ENCODE measurements around the gene LIX1L.

Gene LIX1L

GRCh38 chr1:145995148-145995881, 37.5 kb upstream of the LIX1L start:
- Histone ChIP-seq H3K27ac (no peak overlapping the region), H3K4me3 (peak overlapping the region; percentile 86), H3K9ac (ENCODE audit: insufficient read length) (peak overlapping the region; percentile 58), H3K36me3 (ENCODE audit: insufficient read depth, low read length) (peaks cover 3% of the 10 kb centered on the region; the same call in 1 of the 2 replicates), H3K9me3 (ENCODE audit: low read depth, low read length) (no peaks in the 10 kb centered on the region)
- DNase-seq (ENCODE audit: low read depth, low spot score) = no peak
- TF ChIP-seq POLR2AphosphoS5 (IDR thresholded peaks at IDR 0.05; ENCODE audit: borderline replicate concordance, low read depth, low read length) (no peak), FOXP2 (optimal IDR thresholded peaks at IDR 0.05; ENCODE audit: control extremely low read depth, extremely low read length, insufficient read depth) (no peak), EZH2 (IDR thresholded peaks at IDR 0.05) (no peak)

GRCh38 chr1:145994391-145995120, 36.7 kb upstream of the LIX1L start:
- Histone ChIP-seq H3K36me3 (ENCODE audit: insufficient read depth, low read length) (peaks cover 3% of the 10 kb centered on the region; the same call in 1 of the 2 replicates), H3K4me3 (peak overlapping the region; percentile 86; the same call in 1 of the 2 replicates), H3K9me3 (ENCODE audit: low read depth, low read length) (no peaks in the 10 kb centered on the region), H3K9ac (ENCODE audit: insufficient read length) (no peak overlapping the region), H3K27ac (no peak overlapping the region)
- no peak for DNase-seq (ENCODE audit: low read depth, low spot score)
- TF ChIP-seq POLR2AphosphoS5 (IDR thresholded peaks at IDR 0.05; ENCODE audit: borderline replicate concordance, low read depth, low read length) = no peak
- TF ChIP-seq EZH2 (IDR thresholded peaks at IDR 0.05) = no peak
- TF ChIP-seq FOXP2 (optimal IDR thresholded peaks at IDR 0.05; ENCODE audit: control extremely low read depth, extremely low read length, insufficient read depth) = no peak

GRCh38 chr1:145993618-145994390, 36.0 kb upstream of the LIX1L start:
- no peak overlapping the region for H3K4me3 ChIP-seq
- no peaks in the 10 kb centered on the region for H3K9me3 ChIP-seq (ENCODE audit: low read depth, low read length)
- no peak for DNase-seq (ENCODE audit: low read depth, low spot score)
- no peak overlapping the region for H3K27ac ChIP-seq
- peaks cover 3% of the 10 kb centered on the region; the same call in 1 of the 2 replicates for H3K36me3 ChIP-seq (ENCODE audit: insufficient read depth, low read length)
- H3K9ac ChIP-seq (ENCODE audit: insufficient read length) = no peak overlapping the region
- TF ChIP-seq POLR2AphosphoS5 (IDR thresholded peaks at IDR 0.05; ENCODE audit: borderline replicate concordance, low read depth, low read length) = no peak
- no peak for TF ChIP-seq FOXP2 (optimal IDR thresholded peaks at IDR 0.05; ENCODE audit: control extremely low read depth, extremely low read length, insufficient read depth)
- no peak for TF ChIP-seq EZH2 (IDR thresholded peaks at IDR 0.05)

GRCh38 chr1:145992958-145993617, 35.3 kb upstream of the LIX1L start:
- no peak for DNase-seq (ENCODE audit: low read depth, low spot score)
- TF ChIP-seq EZH2 (IDR thresholded peaks at IDR 0.05) (no peak), POLR2AphosphoS5 (IDR thresholded peaks at IDR 0.05; ENCODE audit: borderline replicate concordance, low read depth, low read length) (no peak), FOXP2 (optimal IDR thresholded peaks at IDR 0.05; ENCODE audit: control extremely low read depth, extremely low read length, insufficient read depth) (no peak)
- Histone ChIP-seq H3K4me3 (no peak overlapping the region), H3K27ac (no peak overlapping the region), H3K36me3 (ENCODE audit: insufficient read depth, low read length) (peaks cover 3% of the 10 kb centered on the region; the same call in 1 of the 2 replicates), H3K9me3 (ENCODE audit: low read depth, low read length) (no peaks in the 10 kb centered on the region), H3K9ac (ENCODE audit: insufficient read length) (no peak overlapping the region)

GRCh38 chr1:145992502-145992936, 34.7 kb upstream of the LIX1L start:
- H3K36me3 ChIP-seq (ENCODE audit: insufficient read depth, low read length) = peaks cover 3% of the 10 kb centered on the region; the same call in 1 of the 2 replicates
- no peak overlapping the region for H3K4me3 ChIP-seq
- no peak overlapping the region for H3K9ac ChIP-seq (ENCODE audit: insufficient read length)
- H3K27ac ChIP-seq = no peak overlapping the region
- TF ChIP-seq POLR2AphosphoS5 (IDR thresholded peaks at IDR 0.05; ENCODE audit: borderline replicate concordance, low read depth, low read length) = no peak
- TF ChIP-seq EZH2 (IDR thresholded peaks at IDR 0.05) = no peak
- no peak for TF ChIP-seq FOXP2 (optimal IDR thresholded peaks at IDR 0.05; ENCODE audit: control extremely low read depth, extremely low read length, insufficient read depth)
- no peaks in the 10 kb centered on the region for H3K9me3 ChIP-seq (ENCODE audit: low read depth, low read length)
- DNase-seq (ENCODE audit: low read depth, low spot score) = no peak

- Histone ChIP-seq H3K27ac (no peak overlapping the region), H3K9ac (ENCODE audit: insufficient read length) (no peak overlapping the region)
- TF ChIP-seq POLR2AphosphoS5 (IDR thresholded peaks at IDR 0.05; ENCODE audit: borderline replicate concordance, low read depth, low read length) = no peak; the same call in 1 of the 2 replicates
- no peak for TF ChIP-seq FOXP2 (optimal IDR thresholded peaks at IDR 0.05; ENCODE audit: control extremely low read depth, extremely low read length, insufficient read depth)
- TF ChIP-seq EZH2 (IDR thresholded peaks at IDR 0.05) = no peak
Observed at GRCh38 chr1:145991735-145992412, 34.1 kb upstream of the LIX1L start.

GRCh38 chr1:145990249-145990855, 32.5 kb upstream of the LIX1L start:
- DNase-seq (ENCODE audit: low read depth, low spot score) = no peak
- H3K4me3 ChIP-seq = no peak overlapping the region
- no peak for TF ChIP-seq POLR2AphosphoS5 (IDR thresholded peaks at IDR 0.05; ENCODE audit: borderline replicate concordance, low read depth, low read length)
- TF ChIP-seq EZH2 (IDR thresholded peaks at IDR 0.05) = no peak
- no peak for TF ChIP-seq FOXP2 (optimal IDR thresholded peaks at IDR 0.05; ENCODE audit: control extremely low read depth, extremely low read length, insufficient read depth)
- no peaks in the 10 kb centered on the region for H3K9me3 ChIP-seq (ENCODE audit: low read depth, low read length)
- no peak overlapping the region for H3K9ac ChIP-seq (ENCODE audit: insufficient read length)
- H3K27ac ChIP-seq = no peak overlapping the region
- H3K36me3 ChIP-seq (ENCODE audit: insufficient read depth, low read length) = peaks cover 3% of the 10 kb centered on the region; the same call in 1 of the 2 replicates

More at GRCh38 chr1:145991735-145992412, 34.1 kb upstream of the LIX1L start:
- Histone ChIP-seq H3K36me3 (ENCODE audit: insufficient read depth, low read length) (peaks cover 3% of the 10 kb centered on the region; the same call in 1 of the 2 replicates), H3K4me3 (no peak overlapping the region), H3K9me3 (ENCODE audit: low read depth, low read length) (no peaks in the 10 kb centered on the region)
- DNase-seq (ENCODE audit: low read depth, low spot score) = no peak

Measured in SK-N-MC (cell line).